Natural killer cell treated with Interleukin-12 subunit alpha and Interleukin-12 subunit beta and Interleukin-15 and Interleukin-18, amount 100 ng/mL, for 72 hours (primary cell): ENCODE results near the gene ZNF83. TPM values are rescaled to one million over a fixed set of nuclear protein-coding genes. Genes with fewer than 3 reads are reported as not detected.
"Not testable (repeated sequence)": the region's sequence is repeated elsewhere in the genome, so short reads cannot be mapped to it uniquely, and the experiment has no call there.

ENCODE experiments used
- ATAC-seq, 2 donors: fragments of 150-1000 bp; cut with Tn5 transposase in 1 of 2; sonication (Bioruptor Pico), chemical (Tn5 transposase) in 1 of 2; 2 replicates each; pipeline ENCODE4 v1.10.0; 2021
- DNase-seq: peaks from one replicate; pipeline ENCODE4 v3.0.0; 2022; ENCODE audit warnings: low spot score
- H3K27ac Mint-ChIP-seq, 2 donors: 1 replicate in 1 of 2; 2 replicates in 1 of 2; pipeline ENCODE4 v1.8.0; 2022; ENCODE audit warnings: mixed read lengths in 2 of 2, mild to moderate bottlenecking in 1 of 2, moderate library complexity in 1 of 2
- H3K27me3 Mint-ChIP-seq, 2 donors: 1 replicate in 1 of 2; 2 replicates in 1 of 2; pipeline ENCODE4 v1.8.0; 2022; ENCODE audit warnings: mixed read lengths in 2 of 2
- H3K36me3 Mint-ChIP-seq: one replicate; pipeline ENCODE4 v1.8.0; 2022; ENCODE audit warnings: mixed read lengths
- H3K4me1 Mint-ChIP-seq, 2 donors: 1 replicate in 1 of 2; 2 replicates in 1 of 2; pipeline ENCODE4 v1.8.0; 2022; ENCODE audit warnings: low read depth in 2 of 2, mixed read lengths in 2 of 2, mild to moderate bottlenecking in 1 of 2
- H3K4me3 Mint-ChIP-seq: one replicate; pipeline ENCODE4 v1.8.0; 2022; ENCODE audit warnings: mixed read lengths
- H3K9me3 Mint-ChIP-seq: 2 replicates; pipeline ENCODE4 v1.8.0; 2022; ENCODE audit warnings: mixed read lengths
- total RNA-seq, 2 donors: library from RNA; stranded (reverse); gene quantifications; one replicate each; pipeline ENCODE4 v1.2.3, GENCODE V29; 2022

Gene ZNF83
- 10 to 100 TPM; 20.2 to 25.8 TPM for total RNA-seq

DNA sequence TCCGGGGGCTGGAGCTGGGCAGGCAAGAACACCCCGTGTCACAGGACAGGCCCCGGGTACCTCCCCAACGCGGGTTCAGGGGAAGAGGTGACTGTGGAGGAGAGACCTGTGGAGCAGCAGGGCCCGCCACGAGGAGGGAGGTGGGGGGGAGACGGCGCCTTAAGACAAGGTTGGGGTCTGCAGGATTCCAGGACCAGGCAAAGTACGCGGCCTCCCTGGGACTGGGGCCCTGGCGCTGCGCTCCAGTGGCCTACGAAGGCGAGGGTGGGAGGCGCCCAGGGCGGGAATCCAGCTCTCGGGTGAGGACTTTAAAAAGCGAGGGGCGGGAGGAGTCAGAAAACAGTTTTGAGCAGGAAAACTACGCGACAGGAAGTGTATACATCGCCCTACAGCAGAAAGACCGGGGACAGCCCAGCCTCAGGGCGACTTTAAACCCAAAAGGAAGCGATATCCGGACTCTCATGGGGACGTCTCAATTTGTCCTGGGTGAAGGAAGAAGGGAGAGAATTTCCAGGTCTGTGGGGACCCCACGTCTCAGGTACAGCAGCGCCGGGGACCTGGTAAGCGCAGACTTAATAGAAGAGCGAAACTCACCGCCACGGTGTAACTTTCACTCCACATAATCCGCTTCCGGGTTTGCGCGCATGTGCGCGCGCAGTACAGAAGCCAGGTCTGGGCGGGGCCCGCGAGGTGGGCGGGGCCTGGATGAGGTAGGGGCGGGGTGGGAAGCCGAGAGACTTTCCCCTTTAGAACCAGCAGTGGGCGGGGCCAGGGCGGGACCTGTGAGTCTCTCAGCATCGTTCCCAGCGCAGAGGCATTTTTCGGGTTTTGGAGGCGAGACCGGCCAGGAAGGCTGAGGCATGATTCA lies at the start of gene ZNF83:
Gene ZNF83 (minus strand): TSS at position 638 of the 868 bp plus-strand sequence.
- Mint-ChIP-seq H3K36me3 (peaks cover 13% of the 10 kb centered on the region), H3K4me1 (peaks cover 12 to 17% of the 10 kb centered on the region in 2 donors), H3K9me3 (no peaks in the 10 kb centered on the region), H3K4me3 (peak within 1 kb of the TSS; percentile 89), H3K27me3 (no peaks in the 10 kb centered on the region), H3K27ac (peak within 1 kb of the TSS; percentile 96 to 98)
- DNase-seq (peak; percentile 96), ATAC-seq (peak; percentile 97 to 99)

DNA sequence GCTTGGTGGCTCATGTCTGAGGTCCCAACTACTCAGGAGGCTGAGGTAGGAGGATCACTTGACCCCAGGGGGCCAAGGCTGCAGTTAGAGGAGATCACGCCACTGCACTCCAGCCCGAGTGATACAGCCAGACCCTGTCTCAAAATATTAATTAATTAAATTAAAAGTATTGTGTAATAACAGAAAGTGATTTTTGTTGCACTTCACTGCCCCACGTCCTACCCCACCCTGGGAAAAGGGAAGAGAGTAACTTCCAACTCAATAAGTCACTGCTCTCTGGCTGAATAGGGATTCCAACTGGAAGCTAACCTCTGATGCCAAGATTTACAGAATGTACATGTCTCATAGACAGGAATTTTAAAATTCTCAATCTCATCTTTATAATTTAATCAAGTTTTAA lies 49.5 kb upstream of the ZNF83 start:
- Mint-ChIP-seq H3K36me3 (peaks cover 18% of the 10 kb centered on the region), H3K27ac (no peak overlapping the region), H3K4me3 (no peak overlapping the region), H3K27me3 (no peaks in the 10 kb centered on the region), H3K9me3 (no peaks in the 10 kb centered on the region), H3K4me1 (peaks cover 31 to 36% of the 10 kb centered on the region in 2 donors)
- DNase-seq = no peak
- ATAC-seq = no peak

DNA sequence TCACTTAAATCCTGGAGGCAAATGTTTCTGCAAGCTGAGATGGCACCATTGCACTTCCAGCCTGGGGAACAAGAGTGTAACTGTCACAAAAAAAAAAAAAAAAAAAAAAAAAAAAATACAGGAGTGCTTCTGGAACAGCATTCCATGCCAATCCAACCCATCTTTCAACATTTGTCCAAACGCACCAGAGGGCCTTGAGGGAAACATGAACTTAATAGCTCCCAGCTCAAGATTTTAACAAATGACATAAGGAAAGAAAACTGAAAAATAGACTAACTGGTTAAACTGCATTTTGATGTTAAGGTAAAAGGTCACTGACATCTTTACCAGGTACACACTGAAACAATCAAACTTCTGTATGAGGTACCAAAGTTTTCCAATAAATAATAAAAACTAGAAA lies 47.7 kb upstream of the ZNF83 start:
- peaks cover 15% of the 10 kb centered on the region for H3K36me3 Mint-ChIP-seq
- no peak for ATAC-seq

DNA sequence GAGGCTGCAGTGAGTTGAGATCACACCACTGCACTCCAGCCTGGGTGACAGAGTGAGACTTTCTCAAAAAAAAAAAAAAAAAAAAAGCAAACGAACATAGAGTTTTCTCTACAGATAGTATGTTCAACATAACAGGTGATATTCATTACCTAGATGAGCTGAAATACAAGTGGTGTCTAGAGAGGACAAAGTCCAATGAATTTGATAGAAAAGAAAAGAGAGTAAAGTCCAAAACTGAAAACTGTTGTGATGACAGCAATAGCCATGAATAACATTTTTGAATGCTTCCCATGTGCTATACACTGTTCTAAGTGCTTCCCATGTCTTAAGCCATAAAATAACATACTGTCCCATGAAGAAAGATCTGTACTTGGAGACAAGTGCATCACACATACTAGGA lies 43.1 kb upstream of the ZNF83 start:
- not testable (repeated sequence) for DNase-seq, H3K4me3 Mint-ChIP-seq, H3K27ac Mint-ChIP-seq, H3K9me3 Mint-ChIP-seq, H3K27me3 Mint-ChIP-seq, ATAC-seq
- peaks cover 7 to 29% of the 10 kb centered on the region in 2 donors for H3K4me1 Mint-ChIP-seq
- H3K36me3 Mint-ChIP-seq = peaks cover 11% of the 10 kb centered on the region

More for the DNA sequence above, 47.7 kb upstream of the ZNF83 start:
- Mint-ChIP-seq H3K27me3 (no peaks in the 10 kb centered on the region), H3K4me1 (peaks cover 26 to 33% of the 10 kb centered on the region in 2 donors), H3K9me3 (no peaks in the 10 kb centered on the region), H3K27ac (no peak overlapping the region), H3K4me3 (no peak overlapping the region)
- DNase-seq = no peak

DNA sequence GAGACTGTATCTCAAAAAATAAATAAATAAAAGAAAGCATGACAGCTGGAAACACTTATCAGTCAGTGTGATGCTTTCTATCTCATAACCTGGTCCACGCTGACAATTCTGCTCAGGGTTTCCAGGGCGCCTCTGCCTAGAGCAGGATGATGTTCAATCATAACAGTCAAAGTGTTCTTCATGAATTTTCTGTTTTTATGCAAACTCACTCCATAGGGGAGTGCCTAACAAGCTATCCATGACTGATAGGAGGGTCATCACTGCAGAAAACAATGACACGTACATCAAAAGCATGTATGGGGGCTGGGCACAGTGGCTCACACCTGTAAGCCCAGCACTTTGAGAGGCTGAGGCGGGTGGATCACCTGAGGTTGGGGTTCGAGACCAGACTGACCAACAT lies 41.4 kb upstream of the ZNF83 start:
- DNase-seq = no peak
- no peaks in the 10 kb centered on the region for H3K9me3 Mint-ChIP-seq
- ATAC-seq = no peak
- H3K27ac Mint-ChIP-seq = peak overlapping the region in 1 of 2 donors; percentile 56
- H3K36me3 Mint-ChIP-seq = peaks cover 17% of the 10 kb centered on the region
- no peaks in the 10 kb centered on the region for H3K27me3 Mint-ChIP-seq
- no peak overlapping the region for H3K4me3 Mint-ChIP-seq
- H3K4me1 Mint-ChIP-seq = peaks cover 16 to 33% of the 10 kb centered on the region in 2 donors

DNA sequence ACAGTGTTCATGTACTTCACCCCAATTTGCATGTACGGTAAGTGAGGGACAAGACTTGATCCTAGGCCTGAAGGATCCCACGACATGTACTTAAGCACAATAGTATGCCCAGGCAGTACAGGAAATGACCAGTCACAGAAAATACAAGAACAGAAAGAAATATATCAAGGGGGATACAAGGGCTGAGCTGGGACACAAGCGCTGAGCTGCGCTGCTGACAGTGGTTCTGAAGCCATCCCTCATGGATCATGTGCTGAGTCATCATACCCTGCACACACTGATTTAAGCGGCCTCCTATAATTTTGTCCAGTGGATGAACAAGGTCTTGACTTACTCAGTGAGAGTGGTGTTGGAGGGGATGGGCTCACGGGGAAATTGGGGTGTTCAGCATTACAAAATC lies 37.1 kb upstream of the ZNF83 start:
- not testable (repeated sequence) for H3K27ac Mint-ChIP-seq, H3K9me3 Mint-ChIP-seq, H3K27me3 Mint-ChIP-seq, H3K4me3 Mint-ChIP-seq, DNase-seq, ATAC-seq
- Mint-ChIP-seq H3K36me3 (peaks cover 13% of the 10 kb centered on the region), H3K4me1 (peaks cover 25 to 36% of the 10 kb centered on the region in 2 donors)

DNA sequence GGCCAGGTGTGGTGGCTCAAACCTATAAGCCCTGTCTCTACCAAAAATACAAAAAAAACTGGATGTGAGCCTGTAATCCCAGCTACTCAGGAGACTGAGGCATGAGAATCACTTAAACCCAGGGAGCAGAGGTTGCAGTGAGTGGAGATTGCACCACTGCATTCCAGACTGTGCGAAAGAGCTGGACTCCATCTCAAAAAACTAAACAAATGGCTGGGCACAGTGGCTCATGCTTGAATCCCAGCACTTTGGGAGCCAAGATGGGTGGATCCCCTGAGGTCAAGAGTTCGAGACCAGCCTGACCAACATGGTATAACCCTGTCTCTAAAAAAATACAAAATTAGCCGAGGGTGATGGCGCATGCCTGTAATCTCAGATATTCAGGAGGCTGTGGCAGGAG lies 34.9 kb upstream of the ZNF83 start:
- Mint-ChIP-seq H3K4me1 (peaks cover 18 to 27% of the 10 kb centered on the region in 2 donors), H3K27me3 (no peaks in the 10 kb centered on the region), H3K4me3 (no peak overlapping the region), H3K9me3 (no peaks in the 10 kb centered on the region), H3K36me3 (peaks cover 8% of the 10 kb centered on the region), H3K27ac (no peak overlapping the region)
- ATAC-seq = no peak
- no peak for DNase-seq

DNA sequence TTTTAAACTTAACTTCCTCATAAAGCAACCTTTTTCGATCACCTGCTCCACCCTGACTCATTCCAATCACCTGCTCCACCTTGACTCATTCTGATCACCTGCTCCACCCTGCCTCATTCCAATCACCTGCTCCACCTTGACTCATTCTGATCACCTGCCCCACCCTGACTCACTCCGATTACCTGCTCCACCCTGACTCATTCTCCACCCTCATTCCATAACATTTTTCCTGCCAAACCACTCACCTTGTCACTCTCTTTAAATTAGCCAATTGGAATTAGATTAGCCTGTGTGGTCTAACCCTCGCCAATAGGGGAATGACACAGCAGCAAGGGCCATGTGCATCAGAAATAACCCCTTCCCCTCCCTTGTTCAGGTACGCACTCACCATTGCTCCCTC lies 31.9 kb upstream of the ZNF83 start:
- Mint-ChIP-seq H3K4me1 (peaks cover 12 to 13% of the 10 kb centered on the region in 2 donors), H3K27ac (no peak overlapping the region), H3K27me3 (no peaks in the 10 kb centered on the region), H3K4me3 (no peak overlapping the region), H3K36me3 (peaks cover 8% of the 10 kb centered on the region), H3K9me3 (no peaks in the 10 kb centered on the region)
- no peak for DNase-seq
- ATAC-seq = no peak

DNA sequence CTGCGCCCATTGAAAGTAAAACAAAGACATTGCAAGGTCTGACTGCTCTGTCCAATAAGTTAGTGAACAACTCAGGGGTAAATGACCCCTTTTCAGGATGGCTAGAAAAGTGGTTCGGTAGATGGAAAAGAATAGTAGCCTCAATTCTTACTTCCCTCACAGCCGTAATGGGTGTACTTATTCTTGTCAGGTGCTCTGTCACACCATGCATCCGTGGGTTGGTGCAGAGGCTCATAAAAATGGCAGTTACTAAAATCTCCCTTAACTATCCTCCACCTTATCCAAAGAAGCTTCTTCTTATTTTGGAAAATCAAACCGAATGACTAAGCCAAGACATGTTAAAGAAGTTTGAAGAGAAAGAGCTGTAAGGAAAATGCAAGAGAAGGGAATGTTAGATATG lies 31.4 kb upstream of the ZNF83 start:
- DNase-seq (no peak), ATAC-seq (no peak)
- Mint-ChIP-seq H3K4me1 (peaks cover 10% of the 10 kb centered on the region in 2 donors), H3K27me3 (no peaks in the 10 kb centered on the region), H3K4me3 (no peak overlapping the region), H3K36me3 (peaks cover 5% of the 10 kb centered on the region), H3K9me3 (no peaks in the 10 kb centered on the region), H3K27ac (no peak overlapping the region)

DNA sequence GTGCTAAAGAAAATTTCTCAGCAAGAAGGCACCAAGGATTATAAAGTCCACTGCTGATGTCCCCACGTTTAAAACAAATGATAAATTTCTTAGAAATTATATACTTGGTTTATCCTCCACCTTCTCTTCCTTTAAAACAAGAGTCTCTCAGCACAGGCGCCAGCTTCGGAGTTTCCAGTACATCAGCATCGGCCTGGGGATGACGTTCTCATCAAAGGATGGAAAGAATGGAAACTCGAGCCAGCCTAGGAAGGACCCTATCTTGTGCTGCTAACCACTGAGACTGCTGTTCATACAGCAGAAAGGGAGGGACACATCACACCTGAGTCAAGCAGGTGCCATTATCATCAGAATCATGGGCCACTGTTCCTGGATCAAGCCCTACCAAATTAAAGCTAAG lies 29.8 kb upstream of the ZNF83 start:
- ATAC-seq = no peak
- H3K27ac Mint-ChIP-seq = no peak overlapping the region
- H3K27me3 Mint-ChIP-seq = no peaks in the 10 kb centered on the region
- no peaks in the 10 kb centered on the region for H3K9me3 Mint-ChIP-seq
- H3K36me3 Mint-ChIP-seq = peaks cover 5% of the 10 kb centered on the region
- H3K4me3 Mint-ChIP-seq = no peak overlapping the region
- DNase-seq = no peak
- peaks cover 0 to under 1% of the 10 kb centered on the region in 2 donors for H3K4me1 Mint-ChIP-seq

DNA sequence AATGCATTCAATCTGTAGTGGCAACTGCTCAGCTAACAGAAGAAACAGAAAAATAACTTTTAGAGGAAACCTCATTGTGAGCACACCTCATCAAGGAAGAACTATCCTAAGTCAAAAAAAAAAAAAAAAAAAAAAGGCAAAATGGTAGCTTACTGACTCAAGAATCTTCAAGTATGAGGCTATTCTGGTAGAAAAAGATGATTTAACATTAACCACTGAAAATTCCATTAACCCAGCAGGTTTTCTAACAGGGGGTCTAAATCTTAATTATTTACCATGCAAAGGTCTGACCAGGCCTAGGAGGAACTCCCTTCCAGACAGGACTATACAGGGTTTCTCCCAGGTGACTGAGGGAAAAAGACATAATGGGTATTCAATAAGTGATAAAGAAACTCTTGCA lies 28.4 kb upstream of the ZNF83 start:
- no peak for DNase-seq
- no peak for ATAC-seq
- Mint-ChIP-seq H3K36me3 (peaks cover 11% of the 10 kb centered on the region), H3K9me3 (no peaks in the 10 kb centered on the region), H3K4me3 (no peak overlapping the region), H3K4me1 (peaks cover 4 to 6% of the 10 kb centered on the region in 2 donors), H3K27me3 (no peaks in the 10 kb centered on the region), H3K27ac (no peak overlapping the region)

DNA sequence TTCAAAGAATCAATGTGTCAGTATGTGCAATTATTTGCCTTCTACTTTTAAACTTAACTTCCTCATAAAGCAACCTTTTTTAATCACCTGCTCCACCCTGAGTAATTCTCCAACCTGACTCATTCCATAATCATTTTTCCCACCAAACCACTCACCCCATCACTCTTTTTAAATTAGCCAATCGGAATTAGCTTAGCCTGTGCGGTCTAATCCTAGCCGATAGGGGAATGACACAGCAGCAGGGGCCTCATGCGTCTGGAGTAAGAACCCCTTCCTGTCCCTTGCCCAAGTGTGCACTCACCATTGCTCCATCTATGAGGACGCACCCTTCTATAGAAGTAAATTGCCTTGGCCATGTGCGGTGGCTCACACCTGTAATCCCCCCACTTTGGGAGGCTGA lies 27.4 kb upstream of the ZNF83 start:
- no peak overlapping the region for H3K27ac Mint-ChIP-seq
- no peaks in the 10 kb centered on the region for H3K9me3 Mint-ChIP-seq
- ATAC-seq (no peak), DNase-seq (no peak)
- no peaks in the 10 kb centered on the region for H3K27me3 Mint-ChIP-seq
- H3K36me3 Mint-ChIP-seq = peaks cover 11% of the 10 kb centered on the region
- peaks cover 4 to 13% of the 10 kb centered on the region in 2 donors for H3K4me1 Mint-ChIP-seq
- no peak overlapping the region for H3K4me3 Mint-ChIP-seq

DNA sequence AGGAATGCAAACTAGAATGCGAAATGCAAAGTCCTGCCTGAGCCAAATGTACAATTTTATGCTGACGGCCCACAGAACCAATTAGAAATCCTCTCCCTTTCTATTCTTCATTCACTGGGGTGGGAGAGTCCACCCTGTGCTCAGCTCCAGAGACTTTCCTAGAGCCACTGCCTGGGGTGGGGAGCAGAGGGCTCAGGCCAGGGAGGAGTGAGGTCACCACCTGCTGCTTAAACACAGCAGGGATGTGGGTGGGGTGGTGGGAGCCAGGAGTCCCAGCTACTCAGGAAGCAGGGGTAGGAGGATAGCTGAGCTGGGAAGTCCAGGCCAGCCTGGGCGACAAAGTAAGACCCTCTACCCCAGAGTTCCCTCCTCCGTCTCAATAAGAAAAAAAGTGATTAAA lies 26.9 kb upstream of the ZNF83 start:
- no peaks in the 10 kb centered on the region for H3K27me3 Mint-ChIP-seq
- peaks cover 4 to 13% of the 10 kb centered on the region in 2 donors for H3K4me1 Mint-ChIP-seq
- H3K27ac Mint-ChIP-seq = no peak overlapping the region
- H3K4me3 Mint-ChIP-seq = no peak overlapping the region
- DNase-seq = no peak
- no peak for ATAC-seq
- peaks cover 11% of the 10 kb centered on the region for H3K36me3 Mint-ChIP-seq
- no peaks in the 10 kb centered on the region for H3K9me3 Mint-ChIP-seq

DNA sequence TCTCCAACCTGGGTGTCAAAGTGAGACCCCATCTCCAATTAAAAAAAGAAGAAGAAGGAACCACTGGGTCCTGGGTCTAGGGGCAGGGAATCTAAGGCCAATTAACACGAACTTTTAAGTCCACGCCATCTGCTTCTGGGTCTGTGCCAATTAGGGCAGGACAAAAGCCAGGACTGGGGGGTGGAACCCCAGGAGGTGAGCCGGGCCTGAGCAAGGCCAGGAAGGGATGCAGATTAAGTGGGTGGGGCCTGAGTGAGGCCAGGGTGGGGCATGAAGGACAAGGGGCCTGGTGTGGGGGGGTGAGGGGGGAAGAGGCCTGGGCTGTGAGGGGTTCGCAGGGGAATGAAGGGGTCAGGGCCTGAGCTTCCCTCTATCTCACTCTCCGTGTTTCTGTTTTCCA lies 26.3 kb upstream of the ZNF83 start:
- no peak overlapping the region for H3K4me3 Mint-ChIP-seq
- DNase-seq (no peak), ATAC-seq (no peak)
- no peak overlapping the region for H3K27ac Mint-ChIP-seq
- no peaks in the 10 kb centered on the region for H3K27me3 Mint-ChIP-seq
- H3K36me3 Mint-ChIP-seq = peaks cover 15% of the 10 kb centered on the region
- H3K4me1 Mint-ChIP-seq = peaks cover 4 to 14% of the 10 kb centered on the region in 2 donors
- H3K9me3 Mint-ChIP-seq = no peaks in the 10 kb centered on the region
